ENCODE measurements around the gene HERPUD1.

HERPUD1 gene

DNA sequence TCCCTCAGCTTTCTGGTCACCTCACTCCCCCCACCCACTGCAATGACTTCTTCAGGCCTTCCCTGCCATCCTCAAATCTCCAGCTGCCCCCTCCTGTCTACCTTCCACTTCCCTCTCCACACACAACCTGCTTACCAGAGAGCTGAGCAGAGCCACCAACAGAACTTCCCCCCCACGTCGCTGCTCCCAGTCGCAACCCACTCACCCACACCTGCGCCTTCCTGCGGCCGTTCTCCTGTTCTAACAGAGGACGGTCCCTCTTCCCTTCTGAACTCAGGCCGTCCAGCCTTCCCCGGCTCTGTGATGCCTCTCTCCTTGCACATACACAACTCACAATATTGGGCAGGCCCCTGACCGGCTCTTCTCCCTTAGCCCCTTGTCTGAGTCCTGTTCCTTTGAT, 43.8 kb downstream of the HERPUD1 start:
- TF ChIP-seq, protein P1, sequence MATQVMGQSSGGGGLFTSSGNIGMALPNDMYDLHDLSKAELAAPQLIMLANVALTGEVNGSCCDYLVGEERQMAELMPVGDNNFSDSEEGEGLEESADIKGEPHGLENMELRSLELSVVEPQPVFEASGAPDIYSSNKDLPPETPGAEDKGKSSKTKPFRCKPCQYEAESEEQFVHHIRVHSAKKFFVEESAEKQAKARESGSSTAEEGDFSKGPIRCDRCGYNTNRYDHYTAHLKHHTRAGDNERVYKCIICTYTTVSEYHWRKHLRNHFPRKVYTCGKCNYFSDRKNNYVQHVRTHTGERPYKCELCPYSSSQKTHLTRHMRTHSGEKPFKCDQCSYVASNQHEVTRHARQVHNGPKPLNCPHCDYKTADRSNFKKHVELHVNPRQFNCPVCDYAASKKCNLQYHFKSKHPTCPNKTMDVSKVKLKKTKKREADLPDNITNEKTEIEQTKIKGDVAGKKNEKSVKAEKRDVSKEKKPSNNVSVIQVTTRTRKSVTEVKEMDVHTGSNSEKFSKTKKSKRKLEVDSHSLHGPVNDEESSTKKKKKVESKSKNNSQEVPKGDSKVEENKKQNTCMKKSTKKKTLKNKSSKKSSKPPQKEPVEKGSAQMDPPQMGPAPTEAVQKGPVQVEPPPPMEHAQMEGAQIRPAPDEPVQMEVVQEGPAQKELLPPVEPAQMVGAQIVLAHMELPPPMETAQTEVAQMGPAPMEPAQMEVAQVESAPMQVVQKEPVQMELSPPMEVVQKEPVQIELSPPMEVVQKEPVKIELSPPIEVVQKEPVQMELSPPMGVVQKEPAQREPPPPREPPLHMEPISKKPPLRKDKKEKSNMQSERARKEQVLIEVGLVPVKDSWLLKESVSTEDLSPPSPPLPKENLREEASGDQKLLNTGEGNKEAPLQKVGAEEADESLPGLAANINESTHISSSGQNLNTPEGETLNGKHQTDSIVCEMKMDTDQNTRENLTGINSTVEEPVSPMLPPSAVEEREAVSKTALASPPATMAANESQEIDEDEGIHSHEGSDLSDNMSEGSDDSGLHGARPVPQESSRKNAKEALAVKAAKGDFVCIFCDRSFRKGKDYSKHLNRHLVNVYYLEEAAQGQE (IDR thresholded peaks at IDR 0.05; ENCODE audit: low read depth), result no peak
- TF ChIP-seq FOXM1 (IDR thresholded peaks at IDR 0.05; ENCODE audit: borderline replicate concordance, low read depth) (no peak), EP300 (IDR thresholded peaks at IDR 0.05; ENCODE audit: borderline replicate concordance) (no peak), TAF1 (IDR thresholded peaks at IDR 0.05; ENCODE audit: low read depth) (no peak), NFIC (IDR thresholded peaks at IDR 0.05) (no peak), TCF12 (IDR thresholded peaks at IDR 0.05; ENCODE audit: low read depth) (no peak), YY1 (IDR thresholded peaks at IDR 0.05; ENCODE audit: low read depth) (no peak), TEAD4 (IDR thresholded peaks at IDR 0.05) (no peak), CREB1 (IDR thresholded peaks at IDR 0.05; ENCODE audit: low read depth) (no peak), RAD21 (IDR thresholded peaks at IDR 0.05; ENCODE audit: low read depth) (no peak), EGR1 (IDR thresholded peaks at IDR 0.05) (no peak), CEBPB (IDR thresholded peaks at IDR 0.05) (no peak), ZBTB7A (IDR thresholded peaks at IDR 0.05; ENCODE audit: low read depth) (no peak)
- TF ChIP-seq, protein P2, sequence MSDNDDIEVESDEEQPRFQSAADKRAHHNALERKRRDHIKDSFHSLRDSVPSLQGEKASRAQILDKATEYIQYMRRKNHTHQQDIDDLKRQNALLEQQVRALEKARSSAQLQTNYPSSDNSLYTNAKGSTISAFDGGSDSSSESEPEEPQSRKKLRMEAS (IDR thresholded peaks at IDR 0.05), result no peak
- TF ChIP-seq, protein P3, sequence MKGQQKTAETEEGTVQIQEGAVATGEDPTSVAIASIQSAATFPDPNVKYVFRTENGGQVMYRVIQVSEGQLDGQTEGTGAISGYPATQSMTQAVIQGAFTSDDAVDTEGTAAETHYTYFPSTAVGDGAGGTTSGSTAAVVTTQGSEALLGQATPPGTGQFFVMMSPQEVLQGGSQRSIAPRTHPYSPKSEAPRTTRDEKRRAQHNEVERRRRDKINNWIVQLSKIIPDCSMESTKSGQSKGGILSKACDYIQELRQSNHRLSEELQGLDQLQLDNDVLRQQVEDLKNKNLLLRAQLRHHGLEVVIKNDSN (IDR thresholded peaks at IDR 0.05), result no peak

DNA sequence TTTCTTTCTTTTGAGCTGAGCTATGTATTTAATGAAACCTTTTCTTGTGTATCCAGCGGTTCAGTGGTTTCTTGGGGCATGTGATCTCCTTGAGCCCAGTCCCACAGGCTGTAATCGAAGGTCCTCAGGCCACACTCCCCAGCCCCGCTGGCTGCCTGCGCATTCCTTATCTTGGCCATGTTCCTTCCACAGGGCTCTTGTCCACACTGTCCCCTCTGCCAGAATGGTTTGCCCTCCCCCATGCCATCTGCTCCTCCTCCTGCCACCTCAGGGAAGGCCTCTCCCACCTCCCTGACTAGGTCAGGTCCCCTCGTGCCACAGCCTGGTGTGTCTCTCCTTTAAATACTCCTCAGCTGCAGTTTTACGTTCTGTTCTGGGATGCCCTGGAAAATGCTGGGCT, 45.3 kb downstream of the HERPUD1 start:
- TF ChIP-seq NFIC (IDR thresholded peaks at IDR 0.05) (no peak), EGR1 (IDR thresholded peaks at IDR 0.05) (no peak), TCF12 (IDR thresholded peaks at IDR 0.05; ENCODE audit: low read depth) (no peak), CREB1 (IDR thresholded peaks at IDR 0.05; ENCODE audit: low read depth) (no peak), ZBTB7A (IDR thresholded peaks at IDR 0.05; ENCODE audit: low read depth) (no peak), RAD21 (IDR thresholded peaks at IDR 0.05; ENCODE audit: low read depth) (no peak), TAF1 (IDR thresholded peaks at IDR 0.05; ENCODE audit: low read depth) (no peak), FOXM1 (IDR thresholded peaks at IDR 0.05; ENCODE audit: borderline replicate concordance, low read depth) (no peak), CEBPB (IDR thresholded peaks at IDR 0.05) (no peak), TEAD4 (IDR thresholded peaks at IDR 0.05) (no peak), EP300 (IDR thresholded peaks at IDR 0.05; ENCODE audit: borderline replicate concordance) (no peak)
- TF ChIP-seq, protein P2 (IDR thresholded peaks at IDR 0.05), result no peak
- TF ChIP-seq, protein P3 (IDR thresholded peaks at IDR 0.05), result no peak
- TF ChIP-seq, protein P1 (IDR thresholded peaks at IDR 0.05; ENCODE audit: low read depth), result no peak

DNA sequence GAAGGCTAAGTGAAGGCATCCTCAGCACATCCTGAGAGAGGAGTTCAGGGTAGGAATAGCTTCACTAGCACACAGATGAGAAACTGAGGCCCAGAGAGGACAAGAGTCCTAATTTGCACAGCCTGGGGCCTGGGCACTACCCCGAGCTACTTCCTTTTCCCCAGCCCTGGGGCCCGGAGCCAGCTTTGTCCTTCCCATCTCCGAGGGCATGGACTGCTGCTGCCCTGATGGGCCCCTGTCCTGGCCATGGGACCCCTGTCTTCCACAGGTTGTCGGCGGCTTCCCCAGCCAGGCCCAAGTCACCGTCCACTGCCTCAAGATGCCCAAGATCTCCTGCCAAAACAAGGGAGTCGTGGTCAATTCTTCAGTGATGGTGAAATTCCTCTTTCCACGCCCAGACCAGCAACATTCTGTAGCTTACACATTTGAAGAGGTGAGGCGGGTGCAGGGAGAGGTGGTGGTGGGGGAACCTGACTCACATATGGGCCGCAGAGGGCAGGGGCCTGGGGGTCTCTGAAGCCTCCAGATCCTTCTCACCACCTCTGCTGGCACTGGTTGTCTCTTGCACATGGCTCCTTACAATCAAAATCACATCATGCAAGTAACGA, 46.0 kb downstream of the HERPUD1 start:
- TF ChIP-seq EP300 (IDR thresholded peaks at IDR 0.05; ENCODE audit: borderline replicate concordance), result no peak
- no peak for TF ChIP-seq EGR1 (IDR thresholded peaks at IDR 0.05)
- TF ChIP-seq, protein P2 (IDR thresholded peaks at IDR 0.05), result no peak
- TF ChIP-seq TAF1 (IDR thresholded peaks at IDR 0.05; ENCODE audit: low read depth), result no peak
- TF ChIP-seq CEBPB (IDR thresholded peaks at IDR 0.05), result no peak
- no peak for TF ChIP-seq ZBTB7A (IDR thresholded peaks at IDR 0.05; ENCODE audit: low read depth)
- TF ChIP-seq TCF12 (IDR thresholded peaks at IDR 0.05; ENCODE audit: low read depth), result no peak
- TF ChIP-seq NFIC (IDR thresholded peaks at IDR 0.05), result no peak

DNA sequence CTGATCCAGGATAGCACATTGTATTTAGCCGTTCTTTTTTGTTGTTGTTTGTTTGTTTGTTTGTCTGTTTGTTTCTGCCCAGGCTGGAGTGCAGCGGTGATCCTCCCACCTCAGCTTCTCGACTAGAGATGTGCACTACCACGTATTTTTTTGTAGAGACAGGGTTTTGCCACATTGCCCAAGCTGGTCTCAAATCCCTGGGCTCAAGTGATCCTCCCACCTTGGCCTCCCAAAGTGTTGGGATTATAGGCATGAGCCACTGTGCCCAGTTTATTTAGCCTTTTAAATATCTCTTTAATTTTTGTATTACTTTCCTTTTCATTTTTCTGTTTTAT, 48.2 kb downstream of the HERPUD1 start:
- TF ChIP-seq, protein P3 (IDR thresholded peaks at IDR 0.05), result no peak
- TF ChIP-seq ZBTB7A (IDR thresholded peaks at IDR 0.05; ENCODE audit: low read depth), result no peak

DNA sequence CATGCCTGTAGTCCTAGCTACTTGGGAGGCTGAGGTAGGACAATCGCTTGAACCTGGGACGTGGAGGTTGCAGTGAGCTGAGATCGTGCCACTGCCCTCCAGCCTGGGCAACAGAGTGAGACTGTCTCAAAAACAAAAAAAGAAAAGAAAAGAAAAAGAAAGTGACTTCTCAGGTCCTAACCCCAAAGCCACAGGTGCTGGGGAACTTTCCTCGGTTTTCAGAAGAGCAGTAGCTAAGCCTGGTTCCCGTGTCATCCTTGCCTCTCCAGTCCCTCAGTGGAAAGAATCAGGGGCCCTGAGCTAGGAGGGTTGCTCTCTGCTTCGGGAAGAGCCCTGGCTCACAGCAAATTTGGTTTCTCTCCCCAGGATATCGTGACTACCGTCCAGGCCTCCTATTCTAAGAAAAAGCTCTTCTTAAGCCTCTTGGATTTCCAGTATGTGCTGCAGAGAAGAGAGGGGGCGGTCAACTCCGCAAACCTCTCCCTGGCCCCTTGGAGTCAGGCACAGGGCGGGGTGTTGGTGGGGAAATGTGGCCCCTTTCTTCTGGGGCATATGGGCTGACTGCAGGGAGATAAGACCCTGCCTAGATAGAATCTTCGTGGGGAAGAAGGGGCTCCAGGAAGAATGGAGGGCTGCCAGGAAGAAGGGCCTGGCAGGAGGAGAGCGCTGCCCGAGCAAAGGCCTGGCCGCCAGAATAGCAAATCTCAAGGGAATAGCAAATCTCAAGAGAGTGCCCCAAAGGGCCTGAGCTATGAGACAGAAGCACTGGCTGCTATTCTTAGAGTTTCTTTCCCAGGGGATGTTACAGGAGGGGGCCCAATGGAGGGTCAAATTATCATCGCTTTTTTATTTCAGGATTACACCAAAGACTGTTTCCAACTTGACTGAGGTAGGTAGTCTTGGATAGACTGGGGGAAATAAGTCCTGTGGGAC, 49.1 kb downstream of the HERPUD1 start:
- no peak for TF ChIP-seq TEAD4 (IDR thresholded peaks at IDR 0.05)
- TF ChIP-seq, protein P1 (IDR thresholded peaks at IDR 0.05; ENCODE audit: low read depth), result no peak
- no peak for TF ChIP-seq ZBTB7A (IDR thresholded peaks at IDR 0.05; ENCODE audit: low read depth)
- TF ChIP-seq, protein P2 (IDR thresholded peaks at IDR 0.05), result no peak
- no peak for TF ChIP-seq EP300 (IDR thresholded peaks at IDR 0.05; ENCODE audit: borderline replicate concordance)
- no peak for TF ChIP-seq CREB1 (IDR thresholded peaks at IDR 0.05; ENCODE audit: low read depth)
- TF ChIP-seq TAF1 (IDR thresholded peaks at IDR 0.05; ENCODE audit: low read depth), result no peak
- TF ChIP-seq TCF12 (IDR thresholded peaks at IDR 0.05; ENCODE audit: low read depth), result no peak
- TF ChIP-seq NFIC (IDR thresholded peaks at IDR 0.05), result no peak
- TF ChIP-seq, protein P3 (IDR thresholded peaks at IDR 0.05), result no peak
- TF ChIP-seq FOXM1 (IDR thresholded peaks at IDR 0.05; ENCODE audit: borderline replicate concordance, low read depth), result no peak
- TF ChIP-seq EGR1 (IDR thresholded peaks at IDR 0.05), result no peak
- no peak for TF ChIP-seq YY1 (IDR thresholded peaks at IDR 0.05; ENCODE audit: low read depth)
- no peak for TF ChIP-seq CEBPB (IDR thresholded peaks at IDR 0.05)
- no peak for TF ChIP-seq RAD21 (IDR thresholded peaks at IDR 0.05; ENCODE audit: low read depth)
